Trophoblast cell (in vitro differentiated cells and primary cell): Measurements from ENCODE around the gene KIF18B. TPM values are rescaled to one million over a fixed set of nuclear protein-coding genes. Genes with fewer than 3 reads are reported as not detected.

Experiments
- DNase-seq, 2 donors: peaks; one replicate each; pipeline ENCODE4 v3.0.0-alpha.2; 2016
- H2AFZ ChIP-seq: 2 replicates; pipeline ENCODE4 v1.6.1; 2013; ENCODE audit warnings: low read length, moderate library complexity, mild to moderate bottlenecking; ENCODE audit not compliant: insufficient read depth, poor library complexity
- H2AK5ac ChIP-seq: 2 replicates; pipeline ENCODE4 v1.6.1; 2013; ENCODE audit warnings: mild to moderate bottlenecking, low read length
- H2BK120ac ChIP-seq: 2 replicates; pipeline ENCODE4 v1.6.1; 2013; ENCODE audit warnings: low read length, mild to moderate bottlenecking, moderate library complexity; ENCODE audit not compliant: insufficient read depth, poor library complexity
- H2BK12ac ChIP-seq: 2 replicates; pipeline ENCODE4 v1.6.1; 2013; ENCODE audit warnings: mild to moderate bottlenecking, low read length, moderate library complexity
- H2BK5ac ChIP-seq: 2 replicates; pipeline ENCODE4 v1.6.1; 2013; ENCODE audit warnings: low read length, low read depth, moderate library complexity, mild to moderate bottlenecking; ENCODE audit not compliant: poor library complexity
- H3K14ac ChIP-seq: 2 replicates; pipeline ENCODE4 v1.6.1; 2013; ENCODE audit warnings: mild to moderate bottlenecking, low read length
- H3K18ac ChIP-seq: 2 replicates; pipeline ENCODE4 v1.6.1; 2013; ENCODE audit warnings: mild to moderate bottlenecking, low read length
- H3K23ac ChIP-seq: 2 replicates; pipeline ENCODE4 v1.6.1; 2013; ENCODE audit warnings: low read length
- H3K27ac ChIP-seq: 2 replicates; pipeline ENCODE4 v1.5.1; 2013; ENCODE audit warnings: low read depth, mild to moderate bottlenecking, inconsistent platforms, low read length, moderate library complexity
- H3K27me3 ChIP-seq: 2 replicates; pipeline ENCODE4 v1.6.1; 2013; ENCODE audit warnings: inconsistent platforms, mild to moderate bottlenecking, low read length, moderate library complexity; ENCODE audit not compliant: insufficient read depth
- H3K36me3 ChIP-seq, 2 experiments: 1 replicate in 1 of 2; 2 replicates in 1 of 2; pipeline ENCODE4 v1.6.1; 2013; ENCODE audit warnings: low read length in 2 of 2, mild to moderate bottlenecking in 2 of 2, moderate library complexity in 1 of 2; ENCODE audit not compliant: insufficient read depth in 2 of 2, control insufficient read depth in 1 of 2
- H3K4ac ChIP-seq: 2 replicates; pipeline ENCODE4 v1.6.1; 2013; ENCODE audit warnings: low read depth, mild to moderate bottlenecking, low read length, moderate library complexity
- H3K4me1 ChIP-seq, 2 experiments: 1 replicate in 1 of 2; 2 replicates in 1 of 2; pipeline ENCODE4 v1.6.1; 2013; ENCODE audit warnings: low read length in 2 of 2, mild to moderate bottlenecking in 2 of 2, moderate library complexity in 1 of 2; ENCODE audit not compliant: insufficient read depth in 2 of 2, control insufficient read depth in 1 of 2
- H3K4me2 ChIP-seq: 2 replicates; pipeline ENCODE4 v1.6.1; 2013; ENCODE audit warnings: inconsistent platforms, mild to moderate bottlenecking, low read length, moderate library complexity
- H3K4me3 ChIP-seq: 2 replicates; pipeline ENCODE4 v1.5.1; 2013; ENCODE audit warnings: mild to moderate bottlenecking, low read depth, low read length, inconsistent platforms
- H3K79me1 ChIP-seq: one replicate; pipeline ENCODE4 v1.6.1; 2013; ENCODE audit warnings: low read length
- H3K79me2 ChIP-seq: 2 replicates; pipeline ENCODE4 v1.6.1; 2013; ENCODE audit warnings: low read length, mild to moderate bottlenecking; ENCODE audit not compliant: control insufficient read depth, insufficient read depth, poor library complexity
- H3K9ac ChIP-seq: 2 replicates; pipeline ENCODE4 v1.6.1; 2013; ENCODE audit warnings: mild to moderate bottlenecking, low read length
- H3K9me3 ChIP-seq: 2 replicates; pipeline ENCODE4 v1.6.1; 2013; ENCODE audit warnings: low read depth, mild to moderate bottlenecking, control low read depth, inconsistent platforms, low read length; ENCODE audit not compliant: insufficient read depth
- H4K12ac ChIP-seq: 2 replicates; pipeline ENCODE4 v1.6.1; 2013; ENCODE audit warnings: low read depth, mild to moderate bottlenecking, low read length, moderate library complexity
- H4K8ac ChIP-seq: 2 replicates; pipeline ENCODE4 v1.6.1; 2013; ENCODE audit warnings: low read depth, mild to moderate bottlenecking, low read length, moderate library complexity
- H4K91ac ChIP-seq: one replicate; pipeline ENCODE4 v1.6.1; 2013; ENCODE audit warnings: low read depth, mild to moderate bottlenecking, low read length, moderate library complexity
- WGBS: extraction: QIAGEN DNeasy Blood & Tissue Kit; methylation state at CpG from one replicate; pipeline ENCODE4 v1.1.7; 2013; ENCODE audit warnings: missing lambda C conversion rate; ENCODE audit not compliant: insufficient read length, insufficient coverage; ENCODE audit errors: extremely low coverage; 5-methylcytosine and 5-hydroxymethylcytosine counted together
- polyA plus RNA-seq: library from polyadenylated mRNA; stranded (reverse); fragments of 200-250 nt; gene quantifications from 2 replicates; pipeline ENCODE4 v1.2.3, GENCODE V29; 2013

The KIF18B gene
- 11.4 and 12.1 TPM in 2 replicates for polyA plus RNA-seq

GRCh38 chr17:44947461-44948314, at the start of gene KIF18B:
TSS of gene KIF18B (minus strand) at chr17:44947773. CDS start at chr17:44936344, 11,429 bp downstream.
- H3K27me3 ChIP-seq, result no peaks in the 10 kb centered on the region
- H3K79me2 ChIP-seq, result peaks cover 9% of the 10 kb centered on the region
- peak within 1 kb of the TSS; percentile 61 for H2BK5ac ChIP-seq
- no peak within 1 kb of the TSS for H2AK5ac ChIP-seq
- H4K8ac ChIP-seq, result peak within 1 kb of the TSS; percentile 90
- H2AFZ ChIP-seq, result peak within 1 kb of the TSS; percentile 97
- peak within 1 kb of the TSS; percentile 78 for H3K18ac ChIP-seq
- H3K79me1 ChIP-seq, result peaks cover 3% of the 10 kb centered on the region
- H3K4me2 ChIP-seq, result peak within 1 kb of the TSS; percentile 98
- peak; percentile 86 to 94 for DNase-seq
- H2BK120ac ChIP-seq, result peak within 1 kb of the TSS; percentile 59
- H3K4me3 ChIP-seq, result peak within 1 kb of the TSS; percentile 99
- peak within 1 kb of the TSS; percentile 53 for H4K91ac ChIP-seq
- peak within 1 kb of the TSS; percentile 59 for H3K14ac ChIP-seq
- no peaks in the 10 kb centered on the region for H3K9me3 ChIP-seq
- H3K23ac ChIP-seq, result peak within 1 kb of the TSS; percentile 33
- peak within 1 kb of the TSS; percentile 27 for H3K27ac ChIP-seq
- no peaks in the 10 kb centered on the region for H3K36me3 ChIP-seq
- H4K12ac ChIP-seq, result peak within 1 kb of the TSS; percentile 81
- H3K4ac ChIP-seq, result peak within 1 kb of the TSS; percentile 92
- no CpG with 5 or more reads among the region's 62 CpGs for WGBS
- no peak within 1 kb of the TSS for H2BK12ac ChIP-seq
- peaks cover 4 to 7% of the 10 kb centered on the region in 2 experiments for H3K4me1 ChIP-seq
- H3K9ac ChIP-seq, result peak within 1 kb of the TSS; percentile 97

DNA sequence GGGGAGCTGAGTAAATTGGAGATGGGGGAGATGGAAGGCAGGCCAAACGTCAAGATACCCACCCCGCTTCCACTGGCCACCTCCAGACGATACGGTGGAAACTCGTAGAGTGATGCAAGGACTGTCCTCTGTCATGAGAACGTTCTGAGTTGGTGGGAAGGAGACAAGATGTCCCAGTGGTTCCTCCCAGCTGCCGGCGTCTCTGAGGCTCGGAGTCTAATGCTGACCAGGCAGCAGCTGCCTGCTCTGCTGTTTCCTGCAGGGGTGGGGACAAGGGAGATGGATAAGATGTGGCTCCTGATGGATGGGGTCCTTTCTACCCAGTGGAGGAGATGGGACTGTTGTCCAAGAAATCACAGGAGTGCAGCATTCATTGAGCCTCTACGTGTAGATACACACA, 48.7 kb upstream of the KIF18B start:
- H3K79me1 ChIP-seq, result no peaks in the 10 kb centered on the region
- H3K36me3 ChIP-seq, result no peaks in the 10 kb centered on the region
- no peak overlapping the region for H3K27ac ChIP-seq
- H3K14ac ChIP-seq, result no peak overlapping the region
- H3K9ac ChIP-seq, result no peak overlapping the region
- H3K79me2 ChIP-seq, result no peaks in the 10 kb centered on the region
- no peak overlapping the region for H2BK120ac ChIP-seq
- peaks cover under 1% of the 10 kb centered on the region for H3K9me3 ChIP-seq
- no peak overlapping the region for H3K23ac ChIP-seq
- no peak overlapping the region for H2AK5ac ChIP-seq
- no peak overlapping the region for H3K4me3 ChIP-seq
- no peak overlapping the region for H4K91ac ChIP-seq
- no peak overlapping the region for H3K4me2 ChIP-seq
- no peaks in the 10 kb centered on the region for H3K27me3 ChIP-seq
- H3K4ac ChIP-seq, result no peak overlapping the region
- no peak for DNase-seq
- no peak overlapping the region for H2BK12ac ChIP-seq
- WGBS, result no CpG with 5 or more reads among the region's 10 CpGs
- no peaks in the 10 kb centered on the region for H3K4me1 ChIP-seq
- no peak overlapping the region for H4K8ac ChIP-seq
- H2AFZ ChIP-seq, result no peak overlapping the region
- no peak overlapping the region for H3K18ac ChIP-seq
- H2BK5ac ChIP-seq, result no peak overlapping the region
- H4K12ac ChIP-seq, result no peak overlapping the region

- Histone ChIP-seq H3K4me3 (no peak overlapping the region), H3K79me2 (no peaks in the 10 kb centered on the region), H3K23ac (no peak overlapping the region), H3K4me2 (no peak overlapping the region), H4K8ac (no peak overlapping the region), H2BK5ac (no peak overlapping the region), H3K18ac (no peak overlapping the region), H3K36me3 (no peaks in the 10 kb centered on the region), H3K27ac (no peak overlapping the region), H2AK5ac (no peak overlapping the region), H3K4ac (no peak overlapping the region), H2AFZ (no peak overlapping the region), H3K9me3 (no peaks in the 10 kb centered on the region), H3K79me1 (no peaks in the 10 kb centered on the region), H3K27me3 (no peaks in the 10 kb centered on the region), H3K14ac (no peak overlapping the region), H3K9ac (no peak overlapping the region), H2BK12ac (no peak overlapping the region), H2BK120ac (no peak overlapping the region), H4K91ac (no peak overlapping the region), H4K12ac (no peak overlapping the region), H3K4me1 (no peaks in the 10 kb centered on the region)
- no CpG with 5 or more reads among the region's 11 CpGs for WGBS
- no peak for DNase-seq
These were observed 47.9 kb upstream of the KIF18B start for GRCh38 chr17:44995436-44996001.

DNA sequence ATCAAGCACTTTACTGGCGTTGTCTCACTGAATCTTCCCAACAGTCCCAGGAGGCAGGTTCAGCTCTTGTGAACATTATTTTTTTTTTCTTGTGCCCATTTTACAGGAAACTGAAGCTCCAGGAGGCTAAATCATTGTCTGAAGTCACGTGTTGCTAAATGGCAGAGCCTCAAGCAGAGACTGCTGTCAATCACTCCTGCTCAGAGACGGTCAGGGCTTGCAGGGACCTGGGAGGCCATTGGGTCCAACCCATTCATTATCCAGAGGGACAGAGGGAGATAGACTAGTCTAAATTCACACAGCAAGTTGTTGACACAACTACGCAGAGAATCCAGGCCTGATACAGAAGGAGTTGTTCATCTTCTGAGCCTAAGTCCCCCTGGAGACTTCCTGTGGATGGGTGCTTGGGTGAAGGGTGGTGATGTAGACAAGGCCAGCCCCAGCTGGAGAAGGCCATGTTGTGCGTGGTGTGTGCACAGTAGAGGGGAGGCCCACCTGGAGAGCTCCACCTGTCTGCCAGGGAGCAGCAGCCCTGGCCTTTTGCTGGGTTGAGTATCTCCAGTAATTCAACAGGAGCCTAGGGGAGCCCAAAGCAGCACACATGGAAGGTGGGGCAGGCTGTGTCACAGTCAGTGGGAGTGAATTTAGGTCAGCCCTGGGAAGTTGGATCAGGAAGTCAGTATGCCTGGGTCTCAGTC, 44.8 kb upstream of the KIF18B start:
- Histone ChIP-seq H2BK120ac (no peak overlapping the region), H3K4me2 (no peak overlapping the region), H3K18ac (no peak overlapping the region), H3K36me3 (no peaks in the 10 kb centered on the region), H4K8ac (no peak overlapping the region), H3K4ac (no peak overlapping the region), H3K14ac (no peak overlapping the region), H2AFZ (no peak overlapping the region), H3K23ac (no peak overlapping the region), H2BK5ac (no peak overlapping the region), H2BK12ac (no peak overlapping the region), H3K27me3 (no peaks in the 10 kb centered on the region), H3K27ac (no peak overlapping the region), H3K9me3 (peaks cover 2% of the 10 kb centered on the region), H4K91ac (no peak overlapping the region), H3K9ac (no peak overlapping the region), H3K4me1 (no peaks in the 10 kb centered on the region), H3K79me2 (no peaks in the 10 kb centered on the region), H3K79me1 (no peaks in the 10 kb centered on the region), H3K4me3 (no peak overlapping the region), H2AK5ac (no peak overlapping the region), H4K12ac (no peak overlapping the region)
- no CpG with 5 or more reads among the region's 5 CpGs for WGBS
- DNase-seq, result no peak
